IMR-90 (cell line): Measurements from ENCODE around the gene KLK6. TPM values are rescaled to one million over a fixed set of nuclear protein-coding genes. Genes with fewer than 3 reads are reported as not detected.

Experiments used
- ATAC-seq: fragments of 200-7000 bp; cut with Tn5 transposase; 2 replicates; pipeline ENCODE4 v1.9.1; 2020; ENCODE audit warnings: low read depth, mild to moderate bottlenecking, moderate library complexity
- BruUV-seq: library from RNA; stranded (reverse); fragments of 400-500 nt; replicated peaks from 2 replicates; lab custom pipeline; 2021; lab: Mats Ljungman, UMichigan
- CTCF ChIA-PET: fragments of 300-600 bp; formaldehyde crosslinking; extraction: SDS; loops from one replicate; lab custom pipeline; 2021; ENCODE audit warnings: antibody characterized with exemption; lab: Yijun Ruan, JAX
- POLR2A ChIA-PET: fragments of 300-600 bp; sonication (Branson Sonifier 250); formaldehyde crosslinking; loops from one replicate; lab custom pipeline; 2022; ENCODE audit warnings: antibody characterized with exemption; ENCODE audit not compliant: unreplicated experiment; lab: Charles Lee
- DNase-seq: peaks from one replicate; pipeline ENCODE4 v3.0.0; 2013
- H2AFZ ChIP-seq: replicated peaks from 2 replicates; pipeline ENCODE3; 2013; ENCODE audit warnings: low read length, mild to moderate bottlenecking; ENCODE audit not compliant: poor library complexity
- H2AK5ac ChIP-seq: 2 replicates; pipeline ENCODE4 v1.6.1; 2013; ENCODE audit warnings: low read depth, low read length, inconsistent platforms
- H2AK9ac ChIP-seq: replicated peaks from 2 replicates; pipeline ENCODE3; 2013; ENCODE audit warnings: mild to moderate bottlenecking, low read depth, low read length, moderate library complexity; ENCODE audit not compliant: poor library complexity
- H2BK120ac ChIP-seq: 2 replicates; pipeline ENCODE4 v1.6.1; 2013; ENCODE audit warnings: low read depth, low read length, inconsistent platforms
- H2BK15ac ChIP-seq: 3 replicates; pipeline ENCODE4 v1.6.1; 2013; ENCODE audit warnings: low read depth, low read length, inconsistent platforms
- H2BK20ac ChIP-seq: 2 replicates; pipeline ENCODE4 v1.6.1; 2013; ENCODE audit warnings: low read depth, mild to moderate bottlenecking, inconsistent platforms, low read length, moderate library complexity
- H2BK5ac ChIP-seq: 2 replicates; pipeline ENCODE4 v1.6.1; 2013; ENCODE audit warnings: mild to moderate bottlenecking, low read depth, low read length, inconsistent platforms; ENCODE audit not compliant: poor library complexity, severe bottlenecking
- H3K14ac ChIP-seq: replicated peaks from 2 replicates; pipeline ENCODE4 v1.6.1; 2013; ENCODE audit warnings: low read depth, low read length, inconsistent platforms
- H3K18ac ChIP-seq: 2 replicates; pipeline ENCODE4 v1.6.1; 2013; ENCODE audit warnings: low read depth, low read length, control low read depth
- H3K23ac ChIP-seq: 2 replicates; pipeline ENCODE4 v1.6.1; 2013; ENCODE audit warnings: low read depth, low read length, inconsistent platforms
- H3K27ac ChIP-seq: 2 replicates; pipeline ENCODE4 v1.5.1; 2013; ENCODE audit warnings: mild to moderate bottlenecking, control low read depth, low read length; ENCODE audit not compliant: insufficient read depth
- H3K27me3 ChIP-seq: 2 replicates; pipeline ENCODE4 v1.6.1; 2013; ENCODE audit warnings: low read length; ENCODE audit not compliant: control insufficient read depth, insufficient read depth
- H3K36me3 ChIP-seq: 2 replicates; pipeline ENCODE4 v1.6.1; 2013; ENCODE audit warnings: low read length, mixed read lengths; ENCODE audit not compliant: control insufficient read depth, insufficient read depth
- H3K4ac ChIP-seq: 2 replicates; pipeline ENCODE4 v1.6.1; 2013; ENCODE audit warnings: low read depth, low read length, inconsistent platforms
- H3K4me1 ChIP-seq: 2 replicates; pipeline ENCODE4 v1.6.1; 2013; ENCODE audit warnings: low read length, mixed read lengths; ENCODE audit not compliant: control insufficient read depth, insufficient read depth
- H3K4me2 ChIP-seq: 2 replicates; pipeline ENCODE4 v1.6.1; 2013; ENCODE audit warnings: low read depth, mild to moderate bottlenecking, control low read depth, low read length, moderate library complexity
- H3K4me3 ChIP-seq: 2 replicates; pipeline ENCODE4 v1.5.1; 2013; ENCODE audit warnings: low read depth, mild to moderate bottlenecking, control low read depth, low read length, moderate library complexity; ENCODE audit not compliant: insufficient read depth
- H3K56ac ChIP-seq: 2 replicates; pipeline ENCODE4 v1.6.1; 2013; ENCODE audit warnings: low read length, inconsistent platforms; ENCODE audit not compliant: insufficient read depth; ENCODE audit errors: extremely low read depth
- H3K79me1 ChIP-seq, 2 experiments: 2 replicates each; pipeline ENCODE4 v1.6.1; 2013; ENCODE audit warnings: low read length in 2 of 2, inconsistent platforms in 1 of 2, low read depth in 1 of 2
- H3K9ac ChIP-seq: 2 replicates; pipeline ENCODE4 v1.6.1; 2013; ENCODE audit warnings: low read depth, low read length, control low read depth
- H3K9me1 ChIP-seq: 2 replicates; pipeline ENCODE4 v1.6.1; 2013; ENCODE audit warnings: low read length, inconsistent platforms; ENCODE audit not compliant: insufficient read depth
- H3K9me3 ChIP-seq: 2 replicates; pipeline ENCODE4 v1.6.1; 2013; ENCODE audit warnings: low read length; ENCODE audit not compliant: control insufficient read depth, insufficient read depth
- H4K20me1 ChIP-seq: 2 replicates; pipeline ENCODE4 v1.6.1; 2013; ENCODE audit warnings: low read length, inconsistent platforms; ENCODE audit not compliant: insufficient read depth
- H4K5ac ChIP-seq: 2 replicates; pipeline ENCODE4 v1.6.1; 2013; ENCODE audit warnings: mild to moderate bottlenecking, low read depth, low read length, control low read depth
- H4K8ac ChIP-seq, 2 experiments: 2 replicates each; pipeline ENCODE4 v1.6.1; 2013; ENCODE audit warnings: low read depth in 2 of 2, low read length in 2 of 2, control low read depth in 1 of 2, inconsistent platforms in 1 of 2
- H4K91ac ChIP-seq: 2 replicates; pipeline ENCODE4 v1.6.1; 2013; ENCODE audit warnings: low read depth, low read length, inconsistent platforms; ENCODE audit not compliant: insufficient read depth
- BHLHE40 ChIP-seq: fragments of 150-350 bp; IDR thresholded peaks from 2 replicates; pipeline ENCODE4 v1.6.1; 2016; ENCODE audit warnings: mild to moderate bottlenecking, low read depth, low read length
- CEBPB ChIP-seq: IDR thresholded peaks from 2 replicates; pipeline ENCODE4 v1.6.1; 2012; ENCODE audit warnings: low read depth, low read length, improper control_type of control experiment
- CHD1 ChIP-seq: IDR thresholded peaks from 2 replicates; pipeline ENCODE4 v1.6.1; 2012; ENCODE audit warnings: low read depth, low read length, improper control_type of control experiment
- CTCF ChIP-seq: conservative IDR thresholded peaks from 2 replicates; pipeline ENCODE4 v1.5.1; 2012; ENCODE audit warnings: mild to moderate bottlenecking, low read depth, low read length, improper control_type of control experiment
- ELK1 ChIP-seq: fragments of 150-350 bp; IDR thresholded peaks from 2 replicates; pipeline ENCODE4 v1.6.1; 2016; ENCODE audit warnings: low read depth, mild to moderate bottlenecking, low read length, moderate library complexity, borderline replicate concordance
- FOS ChIP-seq: fragments of 150-350 bp; IDR thresholded peaks from 2 replicates; pipeline ENCODE4 v1.6.1; 2016; ENCODE audit warnings: low read depth, low read length
- MAFK ChIP-seq: IDR thresholded peaks from 2 replicates; pipeline ENCODE4 v1.6.1; 2012; ENCODE audit warnings: low read depth, low read length, improper control_type of control experiment
- MAZ ChIP-seq: IDR thresholded peaks from 2 replicates; pipeline ENCODE4 v1.6.1; 2012; ENCODE audit warnings: low read depth, mild to moderate bottlenecking, low read length, improper control_type of control experiment, moderate library complexity, borderline replicate concordance
- MXI1 ChIP-seq: IDR thresholded peaks from 2 replicates; pipeline ENCODE4 v1.6.1; 2012; ENCODE audit warnings: low read depth, mild to moderate bottlenecking, low read length, moderate library complexity, borderline replicate concordance
- NFE2L2 ChIP-seq: fragments of 150-350 bp; IDR thresholded peaks from 2 replicates; pipeline ENCODE4 v1.6.1; 2016; ENCODE audit warnings: low read depth, mild to moderate bottlenecking, low read length
- POLR2A ChIP-seq: IDR thresholded peaks from 2 replicates; pipeline ENCODE4 v1.6.1; 2012; ENCODE audit warnings: mild to moderate bottlenecking, low read depth, low read length
- RAD21 ChIP-seq: IDR thresholded peaks from 2 replicates; pipeline ENCODE4 v1.6.1; 2012; ENCODE audit warnings: low read length, improper control_type of control experiment
- RCOR1 ChIP-seq: IDR thresholded peaks from 2 replicates; pipeline ENCODE4 v1.6.1; 2012; ENCODE audit warnings: mild to moderate bottlenecking, low read length, improper control_type of control experiment; ENCODE audit not compliant: insufficient replicate concordance
- RFX5 ChIP-seq: IDR thresholded peaks from 2 replicates; pipeline ENCODE4 v1.8.0; 2012; ENCODE audit warnings: low read depth, mild to moderate bottlenecking, low read length, moderate library complexity
- SMC3 ChIP-seq: fragments of 150-350 bp; IDR thresholded peaks from 2 replicates; pipeline ENCODE4 v1.6.1; 2016; ENCODE audit warnings: low read depth, mild to moderate bottlenecking, antibody characterized with exemption, low read length, moderate library complexity
- USF2 ChIP-seq: fragments of 150-350 bp; IDR thresholded peaks from 2 replicates; pipeline ENCODE4 v1.6.1; 2017; ENCODE audit warnings: mild to moderate bottlenecking, antibody characterized with exemption, low read length, low read depth
- WGBS, 2 experiments: methylation state at CpG; one replicate each; pipeline versions ENCODE4 v1.1.5 to v1.1.7; 2013; ENCODE audit warnings: missing lambda C conversion rate in 2 of 2; ENCODE audit not compliant: insufficient read length in 1 of 2; ENCODE audit errors: extremely low coverage in 2 of 2; 5-methylcytosine and 5-hydroxymethylcytosine counted together
- dilution Hi-C: fragments of 300-500 bp; cut with HindIII; formaldehyde crosslinking; loops from one replicate; pipeline ENCODE4 v1.14.3; 2018; ENCODE audit warnings: low sequenced_read_pairs; ENCODE audit not compliant: unreplicated experiment
- in situ Hi-C: fragments of 300-500 bp; cut with MboI; formaldehyde crosslinking; loops from 3 replicates; pipeline ENCODE4 v1.14.3; 2019; ENCODE audit warnings: low sequenced_read_pairs, inconsistent platforms, mixed read lengths
- intact Hi-C: fragments of 100-400 bp; cut with micrococcal nuclease; formaldehyde crosslinking; loops from 2 replicates; pipeline ENCODE4 v1.10.0; 2022
- polyA plus RNA-seq, 3 experiments: library from polyadenylated mRNA; depleted of rRNA; stranded (reverse); fragments of >200 nt; gene quantifications; 2 replicates each; pipeline ENCODE4 v1.2.3, GENCODE V29; 2012; ENCODE audit warnings: low replicate concordance in 1 of 3
- total RNA-seq: library from RNA; depleted of rRNA; stranded (reverse); fragments of >200 nt; gene quantifications from 2 replicates; pipeline ENCODE4 v1.2.3, GENCODE V29; 2012

Gene KLK6
- total and polyA plus RNA-seq, 2 of the 4 experiments (the other 2 are of a cell fraction), result not detected

GRCh38 chr19:51014242-51014641 lies 44.9 kb upstream of the KLK6 start:
- Histone ChIP-seq H3K4ac (no peak overlapping the region), H2BK120ac (no peak overlapping the region), H3K9me3 (peaks cover 2% of the 10 kb centered on the region; the same call in 1 of the 2 replicates), H4K8ac (no peak overlapping the region), H3K4me2 (no peak overlapping the region), H3K4me3 (no peak overlapping the region), H4K5ac (no peak overlapping the region), H4K20me1 (no peaks in the 10 kb centered on the region), H2AK5ac (no peak overlapping the region), H4K91ac (no peak overlapping the region), H2AFZ (no peak overlapping the region), H2AK9ac (no peak overlapping the region), H3K4me1 (no peaks in the 10 kb centered on the region), H3K9me1 (no peaks in the 10 kb centered on the region), H3K27me3 (peaks cover 12% of the 10 kb centered on the region), H3K23ac (no peak overlapping the region), H3K14ac (no peak overlapping the region), H3K56ac (no peak overlapping the region), H3K18ac (no peak overlapping the region), H3K27ac (no peak overlapping the region), H2BK5ac (no peak overlapping the region), H2BK20ac (no peak overlapping the region), H2BK15ac (no peak overlapping the region), H3K36me3 (no peaks in the 10 kb centered on the region), H3K9ac (no peak overlapping the region), H3K79me1 (no peaks in the 10 kb centered on the region)
- dilution Hi-C loops, result no loop called here
- intact Hi-C loops, result loop anchor here (10.0 kb wide), 1 partner anchor 659 kb away; no protein-coding TSS in a partner anchor
- no CpG with 5 or more reads among the region's 6 CpGs for whole genome bisulfite sequencing, 2 experiments
- DNase-seq (no peak), ATAC-seq (no peak)
- TF ChIP-seq CEBPB (no peak), NFE2L2 (no peak), ELK1 (no peak), RCOR1 (no peak), BHLHE40 (no peak), RFX5 (no peak), MXI1 (no peak), RAD21 (no peak), MAZ (no peak), FOS (no peak), USF2 (no peak), POLR2A (no peak), MAFK (no peak), CTCF (no peak), CHD1 (no peak), SMC3 (no peak)
- ChIA-PET CTCF (no interaction called here), POLR2A (no interaction called here)
- BruUV-seq, result no TSS peak
- in situ Hi-C loops, result no loop called here
